ENCODE results near the gene NUMBL.
"Not testable (repeated sequence)": the region's sequence is repeated elsewhere in the genome, so short reads cannot be mapped to it uniquely, and the experiment has no call there.

Gene NUMBL
- total RNA-seq, result 0.46 to 7.6 (median 2.2) reads per million in 18 experiments

- DNase-seq, result no peak
Observed at GRCh38 chr19:40690050-40690692, at the start of gene NUMBL. Gene NUMBL (minus strand): TSS chr19:40690651. CDS start chr19:40690483, 168 bp downstream.

GRCh38 chr19:40739030-40739839 lies 48.8 kb upstream of the NUMBL start:
- DNase-seq, result no peak

- DNase-seq, result no peak
Observed at GRCh38 chr19:40737102-40737644, 46.7 kb upstream of the NUMBL start.

GRCh38 chr19:40736661-40737060 lies 46.2 kb upstream of the NUMBL start:
- DNase-seq, result no peak

GRCh38 chr19:40735013-40735771 lies 44.7 kb upstream of the NUMBL start:
- DNase-seq, result no peak

GRCh38 chr19:40733149-40733548 lies 42.7 kb upstream of the NUMBL start:
- no peak for DNase-seq

- DNase-seq, result not testable (repeated sequence)
Observed at GRCh38 chr19:40732304-40732703, 41.9 kb upstream of the NUMBL start.

- DNase-seq, result not testable (repeated sequence)
Observed at GRCh38 chr19:40730065-40730464, 39.6 kb upstream of the NUMBL start.

GRCh38 chr19:40726279-40726678 lies 35.8 kb upstream of the NUMBL start:
- no peak for DNase-seq

GRCh38 chr19:40724855-40725254 lies 34.4 kb upstream of the NUMBL start:
- DNase-seq, result no peak

- no peak for DNase-seq
Observed at GRCh38 chr19:40724315-40724714, 33.9 kb upstream of the NUMBL start.

GRCh38 chr19:40723661-40724254 lies 33.3 kb upstream of the NUMBL start:
- no peak for DNase-seq

GRCh38 chr19:40721936-40722661 lies 31.6 kb upstream of the NUMBL start:
- no peak for DNase-seq

GRCh38 chr19:40721140-40721486 lies 30.7 kb upstream of the NUMBL start:
- DNase-seq, result no peak

- no peak for DNase-seq
Observed at GRCh38 chr19:40719414-40719894, 29.0 kb upstream of the NUMBL start.

GRCh38 chr19:40718774-40719391 lies 28.4 kb upstream of the NUMBL start:
- DNase-seq, result no peak

GRCh38 chr19:40717880-40718773 lies 27.7 kb upstream of the NUMBL start:
- no peak for DNase-seq

GRCh38 chr19:40717325-40717879 lies 27.0 kb upstream of the NUMBL start:
- no peak for DNase-seq

- peak; percentile 95 to 96 for DNase-seq
Observed at GRCh38 chr19:40716482-40717324, 26.3 kb upstream of the NUMBL start, which contains the start of the genes COQ8B and ITPKC. Gene COQ8B (minus strand): TSS chr19:40716886. CDS start chr19:40714632, 2,254 bp downstream. Gene ITPKC (plus strand): TSS chr19:40717112. CDS start chr19:40717136, 24 bp downstream.

Measured in inflammatory macrophage (primary cell).